ENCODE results near the gene CFAP92. TPM values are rescaled to one million over a fixed set of nuclear protein-coding genes. Genes with fewer than 3 reads are reported as not detected.

The CFAP92 gene
- total and polyA plus RNA-seq, 2 donors (not counting 1 experiment from before 2014, with no cell fraction given), result not detected

DNA sequence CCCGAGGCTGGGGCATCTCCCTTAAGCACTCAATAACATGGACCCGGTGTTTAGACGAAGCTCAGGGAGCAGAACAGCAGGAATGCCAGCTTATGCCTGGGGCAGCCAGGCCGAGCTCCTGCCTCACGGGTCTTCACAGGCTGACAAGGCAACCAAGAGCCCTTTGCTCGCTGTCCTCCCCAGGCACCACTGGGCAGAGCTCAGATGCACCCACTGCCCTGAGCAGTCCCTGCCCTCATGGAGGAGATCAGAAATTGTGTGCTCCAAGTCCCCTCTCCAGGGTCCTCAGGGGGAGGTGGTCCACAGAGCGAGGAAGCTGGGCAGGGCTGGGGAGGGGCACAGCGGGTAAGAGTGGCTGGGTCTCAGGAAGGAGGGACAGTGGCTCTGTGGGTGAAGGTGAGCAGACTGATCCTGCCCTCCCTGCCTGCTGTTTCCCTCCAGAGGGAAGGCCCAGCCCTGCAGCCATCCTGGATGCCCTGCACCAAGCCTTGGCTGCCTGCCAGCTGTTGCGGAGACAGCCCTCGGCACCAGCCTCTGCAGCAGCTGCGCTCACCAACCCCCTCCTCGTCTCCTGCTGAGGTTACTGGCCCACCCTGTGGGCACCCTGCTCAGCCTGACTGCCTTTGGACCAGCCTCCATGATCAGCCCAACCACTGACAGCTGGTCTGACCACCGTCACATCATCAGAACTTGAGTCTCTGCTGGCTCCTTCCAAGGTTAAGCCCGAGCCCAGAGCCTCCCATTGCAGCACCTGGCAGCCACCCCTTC, 45.6 kb upstream of the CFAP92 start:
- Mint-ChIP-seq H3K4me1 (no peaks in the 10 kb centered on the region), H3K27me3 (peaks cover 53% of the 10 kb centered on the region), H3K4me3 (no peak overlapping the region), H3K9me3 (ENCODE audit: insufficient read depth) (peaks cover 8% of the 10 kb centered on the region), H3K27ac (no peak overlapping the region)
- no peak overlapping the region for H2AFZ ChIP-seq (ENCODE audit: insufficient read depth, low read depth, low read length, poor library complexity, severe bottlenecking)
- peaks cover 0 to 11% (median 0%) of the 10 kb centered on the region in 3 donors for H3K9me3 ChIP-seq (ENCODE audit: control extremely low read depth in 1 of 3, control insufficient read depth in 2 of 3, insufficient read depth in 1 of 3, low read length in 2 of 3)
- DNase-seq, result no peak
- intact Hi-C loops (cut with micrococcal nuclease), result no loop called here
- POLR2A ChIA-PET, result no interaction called here
- H3K9ac ChIP-seq (ENCODE audit: low read length), result no peak overlapping the region
- 65% methylated on average over 14 of the region's 14 CpGs for WGBS (ENCODE audit: insufficient coverage)
- TF ChIP-seq EZH2 (IDR thresholded peaks at IDR 0.05; ENCODE audit: borderline replicate concordance, insufficient read depth, low read depth, low read length, poor library complexity, severe bottlenecking) (no peak), CTCF (IDR thresholded peaks at IDR 0.05) (no peak)
- no peaks in the 10 kb centered on the region for H3K79me2 ChIP-seq (ENCODE audit: control insufficient read depth, insufficient read depth, low read length)
- ATAC-seq (ENCODE audit: low read depth), result no peak
- H3K4me3 ChIP-seq (ENCODE audit: control extremely low read depth in 1 of 5, extremely low read depth in 1 of 5, insufficient read depth in 1 of 5, low read depth in 2 of 5, low read length in 4 of 5), result no peak overlapping the region
- no peak overlapping the region for H3K27ac ChIP-seq (ENCODE audit: low read length in 2 of 2)
- H3K36me3 ChIP-seq (replicated peaks in 1 of 2; ENCODE audit: control extremely low read depth in 1 of 2, control insufficient read depth in 1 of 2, extremely low read depth in 1 of 2, insufficient read depth in 2 of 2, low read length in 1 of 2), result no peaks in the 10 kb centered on the region
- H4K20me1 ChIP-seq (ENCODE audit: control insufficient read depth, insufficient read depth, low read length, poor library complexity, severe bottlenecking), result no peaks in the 10 kb centered on the region
- H3K4me1 ChIP-seq (ENCODE audit: control insufficient read depth in 2 of 2, insufficient read depth in 2 of 2, low read length in 2 of 2), result no peaks in the 10 kb centered on the region
- CTCF ChIA-PET, result interaction anchor here (2.4 kb wide), 1 partner anchor 14 kb away, joined by 7 read pairs; no protein-coding TSS in a partner anchor
- H3K4me2 ChIP-seq (replicated peaks; ENCODE audit: low read depth, low read length, poor library complexity, severe bottlenecking), result no peak overlapping the region
- peaks cover 0 to 23% (median 6%) of the 10 kb centered on the region in 4 experiments for H3K27me3 ChIP-seq (replicated peaks in 1 of 4; ENCODE audit: control extremely low read depth in 1 of 4, control insufficient read depth in 3 of 4, insufficient read depth in 4 of 4, low read length in 3 of 4)

Data from B cell (primary cell).